HepG2 (cell line): ENCODE measurements around the gene MCC. TPM values are rescaled to one million over a fixed set of nuclear protein-coding genes. Genes with fewer than 3 reads are reported as not detected.

Source experiments
- ARNT ChIP-seq: fragments of 450-650 bp; IDR thresholded peaks from 2 replicates; pipeline ENCODE4 v1.6.1; 2017
- EZH2 ChIP-seq: conservative IDR thresholded peaks from 2 replicates; pipeline ENCODE4 v1.6.1; 2012; ENCODE audit warnings: mild to moderate bottlenecking, low read depth, low read length, moderate library complexity
- GTF2F1 ChIP-seq: fragments of 150-350 bp; IDR thresholded peaks from 2 replicates; pipeline ENCODE4 v1.6.1; 2014; ENCODE audit warnings: low read length
- JUND ChIP-seq: sonication (generic); formaldehyde crosslinking; IDR thresholded peaks from 2 replicates; pipeline ENCODE4 v1.8.0; 2022; ENCODE audit warnings: mild to moderate bottlenecking, missing genetic modification reagents
- RCOR2 ChIP-seq: IDR thresholded peaks from 2 replicates; pipeline ENCODE4 v1.6.1; 2016; ENCODE audit warnings: missing biosample characterization, missing genetic modification reagents
- TAF1 ChIP-seq: sonication (generic); formaldehyde crosslinking; IDR thresholded peaks from 2 replicates; pipeline ENCODE4 v1.4.0; 2020; ENCODE audit warnings: missing genetic modification reagents
- TP53 ChIP-seq: sonication (generic); formaldehyde crosslinking; conservative IDR thresholded peaks from 2 replicates; pipeline ENCODE4 v1.4.0; 2020; ENCODE audit warnings: missing genetic modification reagents
- ZKSCAN8 ChIP-seq: IDR thresholded peaks from 2 replicates; pipeline ENCODE4 v1.6.1; 2016; ENCODE audit warnings: borderline replicate concordance, missing genetic modification reagents, missing compliant biosample characterization
- ZNF10 ChIP-seq: sonication (generic); formaldehyde crosslinking; IDR thresholded peaks from 2 replicates; pipeline ENCODE4 v1.4.0; 2020; ENCODE audit warnings: mild to moderate bottlenecking, low read depth, missing genetic modification reagents, borderline replicate concordance
- ZNF136 ChIP-seq: sonication (generic); formaldehyde crosslinking; IDR thresholded peaks from 2 replicates; pipeline ENCODE4 v1.8.1; 2022; ENCODE audit warnings: low read depth, mild to moderate bottlenecking, moderate library complexity, missing genetic modification reagents
- ZNF256 ChIP-seq: sonication (generic); formaldehyde crosslinking; conservative IDR thresholded peaks from 2 replicates; pipeline ENCODE4 v1.4.0; 2020; ENCODE audit warnings: missing genetic modification reagents
- ZNF562 ChIP-seq: sonication (generic); formaldehyde crosslinking; IDR thresholded peaks from 2 replicates; pipeline ENCODE4 v1.8.0; 2022; ENCODE audit warnings: missing genetic modification reagents, borderline replicate concordance
- ZNF772 ChIP-seq: sonication (generic); formaldehyde crosslinking; IDR thresholded peaks from 2 replicates; pipeline ENCODE4 v1.5.0; 2020; ENCODE audit warnings: mild to moderate bottlenecking, missing genetic modification reagents
- ZNF850 ChIP-seq: sonication (generic); formaldehyde crosslinking; conservative IDR thresholded peaks from 2 replicates; pipeline ENCODE4 v1.9.0; 2021; ENCODE audit warnings: mild to moderate bottlenecking, missing genetic modification reagents
- polyA plus RNA-seq, 8 experiments: library from polyadenylated mRNA; depleted of rRNA in 3 of 8; stranded (reverse) in 7 of 8; unstranded in 1 of 8; fragments of >200 nt; fragmentation: Illumina TruSeq in 4 of 8; extraction: Trizol in 4 of 8; gene quantifications; 2 replicates each; pipeline versions ENCODE4 v1.2.1 to v1.2.3, GENCODE V29; 2011 to 2016; ENCODE audit warnings: low read depth in 4 of 8, missing spikeins in 1 of 8, mixed read lengths in 1 of 8; ENCODE audit not compliant: insufficient read depth in 1 of 8
- total RNA-seq, 5 experiments: library from RNA; depleted of rRNA; stranded (reverse); fragments of >200 nt; fragmentation: Illumina TruSeq; extraction: Trizol; gene quantifications; 2 replicates each; pipeline ENCODE4 v1.2.3, GENCODE V29; 2016; ENCODE audit warnings: low read depth in 1 of 5
- TF ChIP-seq, protein P1 (sequence below): sonication (generic); formaldehyde crosslinking; IDR thresholded peaks from 2 replicates; pipeline ENCODE4 v1.4.0; 2020; ENCODE audit warnings: missing genetic modification reagents
- TF ChIP-seq, protein P2 (sequence below): sonication (generic); formaldehyde crosslinking; IDR thresholded peaks from 2 replicates; pipeline ENCODE4 v1.4.0; 2020; ENCODE audit warnings: missing genetic modification reagents
- TF ChIP-seq, protein P3 (sequence below): sonication (generic); formaldehyde crosslinking; IDR thresholded peaks from 2 replicates; pipeline ENCODE4 v1.5.0; 2020; ENCODE audit warnings: missing genetic modification reagents, mild to moderate bottlenecking, borderline replicate concordance
- TF ChIP-seq, protein P4 (sequence below): sonication (generic); formaldehyde crosslinking; IDR thresholded peaks from 2 replicates; pipeline ENCODE4 v1.4.0; 2020; ENCODE audit warnings: missing genetic modification reagents
- TF ChIP-seq, protein P5 (sequence below): conservative IDR thresholded peaks from 2 replicates; pipeline ENCODE4 v1.6.1; 2018; ENCODE audit warnings: missing genetic modification reagents

Gene MCC
- total and polyA plus RNA-seq, 2 of the 13 experiments (the other 11 are each of a cell fraction or from before 2014, with no cell fraction given), result 0.55 to 2.4 TPM

DNA sequence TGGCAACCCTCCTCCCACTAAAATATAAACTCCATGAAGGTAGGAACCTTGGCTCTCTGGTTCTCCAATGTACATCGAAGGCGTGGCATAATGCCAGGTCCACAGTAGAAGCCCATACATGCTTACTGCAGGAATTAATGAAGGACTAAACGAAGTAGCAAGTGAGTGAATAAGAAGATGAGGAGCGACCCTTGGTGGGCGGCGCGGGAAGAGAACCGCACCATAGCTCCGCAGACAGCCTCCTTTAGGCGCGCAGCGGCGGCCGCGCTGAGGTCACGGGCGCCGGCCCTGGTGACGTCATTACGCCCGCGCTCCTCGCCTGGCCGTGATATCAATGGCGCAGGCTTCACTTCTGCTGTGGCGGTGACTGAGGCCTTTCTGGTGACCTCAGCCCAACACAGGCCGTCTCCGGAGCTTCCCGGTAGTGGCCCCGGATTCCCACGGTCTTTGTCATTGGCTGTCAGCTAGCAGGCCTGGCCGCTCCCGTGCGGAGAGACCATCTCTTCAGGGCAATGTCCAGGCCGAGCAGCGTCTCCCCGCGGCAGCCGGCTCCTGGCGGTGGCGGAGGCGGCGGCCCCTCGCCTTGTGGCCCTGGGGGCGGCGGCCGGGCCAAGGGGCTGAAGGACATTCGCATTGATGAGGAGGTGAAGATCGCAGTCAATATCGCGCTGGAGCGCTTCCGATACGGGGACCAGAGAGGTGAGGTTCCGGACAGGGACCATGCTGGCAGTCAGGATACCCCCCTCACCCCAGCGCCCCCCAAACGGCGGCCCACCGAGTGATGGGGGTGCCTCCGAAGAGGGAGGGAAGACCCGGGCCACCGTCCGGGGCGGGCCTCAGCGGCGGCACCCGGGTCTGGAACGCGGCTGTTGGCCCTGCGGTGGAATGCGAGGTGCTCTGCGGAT lies 25.4 kb upstream of the MCC start, which contains the start of gene YTHDC2 (continued):
- TF ChIP-seq, protein P1, sequence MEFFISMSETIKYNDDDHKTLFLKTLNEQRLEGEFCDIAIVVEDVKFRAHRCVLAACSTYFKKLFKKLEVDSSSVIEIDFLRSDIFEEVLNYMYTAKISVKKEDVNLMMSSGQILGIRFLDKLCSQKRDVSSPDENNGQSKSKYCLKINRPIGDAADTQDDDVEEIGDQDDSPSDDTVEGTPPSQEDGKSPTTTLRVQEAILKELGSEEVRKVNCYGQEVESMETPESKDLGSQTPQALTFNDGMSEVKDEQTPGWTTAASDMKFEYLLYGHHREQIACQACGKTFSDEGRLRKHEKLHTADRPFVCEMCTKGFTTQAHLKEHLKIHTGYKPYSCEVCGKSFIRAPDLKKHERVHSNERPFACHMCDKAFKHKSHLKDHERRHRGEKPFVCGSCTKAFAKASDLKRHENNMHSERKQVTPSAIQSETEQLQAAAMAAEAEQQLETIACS, result no peak; the same call in 1 of the 2 replicates
- peak; percentile 88 for TF ChIP-seq JUND (CRISPR knock-in tag)
- no peak for TF ChIP-seq ZNF850 (CRISPR knock-in tag)
- 0 out of 2 replicates have a peak, but pooled peaks have one; percentile 13 for TF ChIP-seq TP53 (CRISPR knock-in tag)
- TF ChIP-seq, protein P2, sequence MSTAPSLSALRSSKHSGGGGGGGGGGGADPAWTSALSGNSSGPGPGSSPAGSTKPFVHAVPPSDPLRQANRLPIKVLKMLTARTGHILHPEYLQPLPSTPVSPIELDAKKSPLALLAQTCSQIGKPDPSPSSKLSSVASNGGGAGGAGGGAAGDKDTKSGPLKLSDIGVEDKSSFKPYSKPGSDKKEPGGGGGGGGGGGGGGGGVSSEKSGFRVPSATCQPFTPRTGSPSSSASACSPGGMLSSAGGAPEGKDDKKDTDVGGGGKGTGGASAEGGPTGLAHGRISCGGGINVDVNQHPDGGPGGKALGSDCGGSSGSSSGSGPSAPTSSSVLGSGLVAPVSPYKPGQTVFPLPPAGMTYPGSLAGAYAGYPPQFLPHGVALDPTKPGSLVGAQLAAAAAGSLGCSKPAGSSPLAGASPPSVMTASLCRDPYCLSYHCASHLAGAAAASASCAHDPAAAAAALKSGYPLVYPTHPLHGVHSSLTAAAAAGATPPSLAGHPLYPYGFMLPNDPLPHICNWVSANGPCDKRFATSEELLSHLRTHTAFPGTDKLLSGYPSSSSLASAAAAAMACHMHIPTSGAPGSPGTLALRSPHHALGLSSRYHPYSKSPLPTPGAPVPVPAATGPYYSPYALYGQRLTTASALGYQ (CRISPR knock-in tag), result no peak
- TF ChIP-seq ZNF256 (CRISPR knock-in tag), result no peak
- TF ChIP-seq GTF2F1, result no peak
- no peak for TF ChIP-seq ARNT
- 0 out of 2 replicates have a peak, but pooled peaks have one; percentile 13 for TF ChIP-seq RCOR2
- TF ChIP-seq ZNF772 (CRISPR knock-in tag), result no peak
- peak; percentile 97 for TF ChIP-seq TAF1 (CRISPR knock-in tag)
- TF ChIP-seq ZNF136 (CRISPR knock-in tag), result no peak
- TF ChIP-seq, protein P3, sequence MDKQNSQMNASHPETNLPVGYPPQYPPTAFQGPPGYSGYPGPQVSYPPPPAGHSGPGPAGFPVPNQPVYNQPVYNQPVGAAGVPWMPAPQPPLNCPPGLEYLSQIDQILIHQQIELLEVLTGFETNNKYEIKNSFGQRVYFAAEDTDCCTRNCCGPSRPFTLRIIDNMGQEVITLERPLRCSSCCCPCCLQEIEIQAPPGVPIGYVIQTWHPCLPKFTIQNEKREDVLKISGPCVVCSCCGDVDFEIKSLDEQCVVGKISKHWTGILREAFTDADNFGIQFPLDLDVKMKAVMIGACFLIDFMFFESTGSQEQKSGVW (CRISPR knock-in tag), result no peak
- TF ChIP-seq ZNF10 (CRISPR knock-in tag), result no peak
- TF ChIP-seq ZKSCAN8 (CRISPR knock-in tag), result peak; percentile 61; the same call in 1 of the 2 replicates
- TF ChIP-seq EZH2, result no peak
- TF ChIP-seq, protein P4, sequence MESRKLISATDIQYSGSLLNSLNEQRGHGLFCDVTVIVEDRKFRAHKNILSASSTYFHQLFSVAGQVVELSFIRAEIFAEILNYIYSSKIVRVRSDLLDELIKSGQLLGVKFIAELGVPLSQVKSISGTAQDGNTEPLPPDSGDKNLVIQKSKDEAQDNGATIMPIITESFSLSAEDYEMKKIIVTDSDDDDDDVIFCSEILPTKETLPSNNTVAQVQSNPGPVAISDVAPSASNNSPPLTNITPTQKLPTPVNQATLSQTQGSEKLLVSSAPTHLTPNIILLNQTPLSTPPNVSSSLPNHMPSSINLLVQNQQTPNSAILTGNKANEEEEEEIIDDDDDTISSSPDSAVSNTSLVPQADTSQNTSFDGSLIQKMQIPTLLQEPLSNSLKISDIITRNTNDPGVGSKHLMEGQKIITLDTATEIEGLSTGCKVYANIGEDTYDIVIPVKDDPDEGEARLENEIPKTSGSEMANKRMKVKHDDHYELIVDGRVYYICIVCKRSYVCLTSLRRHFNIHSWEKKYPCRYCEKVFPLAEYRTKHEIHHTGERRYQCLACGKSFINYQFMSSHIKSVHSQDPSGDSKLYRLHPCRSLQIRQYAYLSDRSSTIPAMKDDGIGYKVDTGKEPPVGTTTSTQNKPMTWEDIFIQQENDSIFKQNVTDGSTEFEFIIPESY (CRISPR knock-in tag), result 0 out of 2 replicates have a peak, but pooled peaks have one; percentile 19
- TF ChIP-seq, protein P5, sequence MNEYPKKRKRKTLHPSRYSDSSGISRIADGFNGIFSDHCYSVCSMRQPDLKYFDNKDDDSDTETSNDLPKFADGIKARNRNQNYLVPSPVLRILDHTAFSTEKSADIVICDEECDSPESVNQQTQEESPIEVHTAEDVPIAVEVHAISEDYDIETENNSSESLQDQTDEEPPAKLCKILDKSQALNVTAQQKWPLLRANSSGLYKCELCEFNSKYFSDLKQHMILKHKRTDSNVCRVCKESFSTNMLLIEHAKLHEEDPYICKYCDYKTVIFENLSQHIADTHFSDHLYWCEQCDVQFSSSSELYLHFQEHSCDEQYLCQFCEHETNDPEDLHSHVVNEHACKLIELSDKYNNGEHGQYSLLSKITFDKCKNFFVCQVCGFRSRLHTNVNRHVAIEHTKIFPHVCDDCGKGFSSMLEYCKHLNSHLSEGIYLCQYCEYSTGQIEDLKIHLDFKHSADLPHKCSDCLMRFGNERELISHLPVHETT (CRISPR knock-in tag), result peak; percentile 77
- TF ChIP-seq ZNF562 (CRISPR knock-in tag), result no peak
